NCI-H510A (cell line): Measurements from ENCODE around the gene PIN1.
"Not testable (repeated sequence)": the region's sequence is repeated elsewhere in the genome, so short reads cannot be mapped to it uniquely, and the experiment has no call there.

Source experiments
- DNase-seq: peaks from one replicate; lab custom pipeline; 2025; lab: John Stamatoyannopoulos, UW

PIN1 gene

DNA sequence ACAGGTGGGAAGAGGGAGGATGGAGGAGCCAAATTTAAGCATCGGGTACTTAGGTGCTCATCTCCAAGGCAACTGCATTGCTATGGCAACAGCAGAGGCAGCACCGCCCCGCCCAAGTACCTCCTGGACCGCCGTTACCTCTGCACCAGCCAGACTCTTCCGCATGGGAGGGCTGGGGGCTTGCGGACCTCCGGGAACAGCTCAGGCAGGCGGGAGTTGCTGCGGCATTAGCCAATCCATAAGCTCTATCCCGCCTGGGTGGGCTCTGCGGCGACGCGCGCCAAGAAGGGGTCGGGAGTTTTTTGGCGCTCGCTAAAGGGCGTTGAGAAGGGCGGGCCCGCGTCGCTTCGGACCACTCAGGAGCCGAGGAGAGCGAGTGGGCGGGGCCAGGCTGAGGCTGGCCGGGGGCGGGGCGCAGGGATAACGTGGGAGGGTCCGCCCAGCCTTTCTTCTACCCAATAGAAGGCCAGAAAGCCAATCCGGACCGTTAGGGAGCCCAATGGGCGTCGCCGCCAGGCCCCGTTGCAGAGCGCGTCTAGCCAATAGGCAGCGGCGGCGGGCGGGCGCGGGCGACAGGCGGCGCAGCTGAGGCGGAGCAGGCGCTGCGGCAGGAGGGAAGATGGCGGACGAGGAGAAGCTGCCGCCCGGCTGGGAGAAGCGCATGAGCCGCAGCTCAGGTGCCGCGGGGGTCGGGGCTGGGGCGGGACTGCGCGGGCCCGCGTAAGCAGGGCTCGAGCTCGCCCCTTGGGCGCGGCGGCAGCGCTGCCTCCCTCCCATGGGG lies at the start of gene PIN1:
PIN1 (plus strand) TSS at position 593 of the 781 bp plus-strand sequence; CDS start at position 620, 27 bp downstream.
- peak; percentile 97 for DNase-seq

DNA sequence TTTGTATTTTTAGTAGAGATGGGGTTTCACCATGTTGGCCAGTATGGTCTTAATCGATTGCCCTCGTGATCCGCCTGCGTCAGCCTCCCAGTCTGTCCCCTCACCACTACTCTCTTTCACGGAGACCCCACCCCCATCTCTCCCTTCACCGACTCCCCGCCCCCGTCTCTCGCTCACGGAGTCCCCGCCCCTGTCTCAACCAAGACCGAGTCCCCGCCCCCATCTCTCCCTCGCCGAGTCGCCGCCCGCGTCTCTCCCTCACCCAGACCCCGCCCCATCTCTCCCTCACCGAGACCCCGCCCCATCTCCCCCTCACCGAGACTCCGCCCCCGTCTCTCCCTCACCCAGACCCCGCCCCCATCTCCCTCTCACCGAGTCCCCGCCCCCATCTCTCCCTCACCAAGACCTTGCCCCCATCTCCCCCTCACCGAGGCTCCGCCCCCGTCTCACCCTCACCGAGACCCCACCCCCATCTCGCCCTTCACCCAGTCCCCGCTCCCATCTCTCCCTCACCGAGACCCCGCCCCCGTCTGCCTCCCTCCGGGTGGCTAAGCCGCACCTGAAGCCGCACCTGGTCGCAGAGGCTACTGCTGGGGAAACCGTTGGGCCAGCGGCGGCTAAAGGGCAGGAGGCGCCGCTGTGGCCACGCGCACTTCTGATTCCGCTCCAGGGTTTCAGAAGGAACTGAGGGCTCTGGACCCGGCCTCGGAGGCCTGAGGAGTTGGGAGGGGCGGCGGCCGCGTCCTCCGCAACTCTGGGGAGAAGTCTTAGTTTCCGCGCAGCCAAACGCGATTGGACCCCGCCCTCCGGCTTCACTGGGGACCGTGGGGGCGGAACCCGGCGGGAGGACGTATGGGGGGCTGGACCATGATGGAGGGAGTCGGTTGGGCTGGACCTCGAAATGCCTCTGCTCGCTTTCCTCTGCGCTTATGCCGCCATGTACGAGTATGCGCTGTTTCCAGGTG lies 49.5 kb upstream of the PIN1 start:
- peak; percentile 99 for DNase-seq

DNA sequence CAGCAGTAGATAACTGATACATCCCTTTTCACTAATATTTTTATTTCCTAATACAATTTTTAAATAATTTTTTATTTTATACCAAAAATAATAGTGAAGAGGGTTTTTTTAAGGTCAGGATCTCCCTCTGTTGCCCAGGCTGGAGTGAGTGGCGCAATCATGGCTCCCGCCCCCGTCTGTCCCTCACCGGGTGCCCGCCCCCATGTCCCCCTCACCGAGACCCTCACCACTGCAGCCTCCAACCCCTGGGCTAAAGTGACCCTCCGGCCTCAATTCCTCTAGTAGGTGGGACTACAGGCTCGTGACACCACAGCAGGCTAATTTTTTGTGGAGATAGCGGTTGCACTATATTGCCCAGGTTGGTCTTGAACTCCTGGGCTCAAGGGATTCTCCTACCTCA lies 48.8 kb upstream of the PIN1 start:
- no peak for DNase-seq

DNA sequence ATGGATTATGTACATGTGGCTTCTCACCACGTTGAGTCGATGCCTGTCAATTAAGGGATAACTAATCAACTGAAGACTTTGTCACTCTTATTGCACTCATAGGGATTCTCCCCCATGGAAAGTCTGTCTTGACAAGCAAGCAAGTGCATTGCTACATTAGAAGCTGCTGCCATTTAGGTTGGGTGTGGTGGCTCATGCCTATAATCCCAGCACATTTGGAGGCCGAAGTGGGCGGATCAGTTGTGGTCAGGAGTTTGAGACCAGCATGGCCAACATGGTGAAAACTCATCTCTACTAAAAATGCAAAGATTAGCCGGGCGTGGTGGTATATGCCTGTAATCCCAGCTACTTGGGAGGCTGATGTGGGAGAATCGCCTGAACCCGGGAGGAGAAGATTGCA lies 48.3 kb upstream of the PIN1 start:
- no peak for DNase-seq

DNA sequence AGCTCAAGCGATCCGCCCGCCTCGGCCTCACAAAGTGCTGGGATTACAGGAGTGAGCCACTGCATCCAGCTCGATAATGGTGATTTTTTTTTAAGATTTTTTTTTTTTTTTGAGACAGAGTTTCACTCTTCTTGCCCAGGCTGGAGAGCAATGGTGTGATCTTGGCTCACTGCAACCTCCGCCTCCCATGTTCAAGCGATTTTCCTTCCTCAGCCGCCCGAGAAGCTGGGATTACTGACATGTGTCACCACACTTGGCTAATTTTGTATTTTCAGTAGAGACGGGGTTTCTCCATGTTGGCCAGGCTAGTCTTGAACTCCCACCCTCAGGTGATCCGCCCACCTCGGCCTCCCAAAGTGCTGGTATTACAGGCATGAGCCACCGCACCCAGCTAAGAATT lies 46.5 kb upstream of the PIN1 start:
- DNase-seq: not testable (repeated sequence)

DNA sequence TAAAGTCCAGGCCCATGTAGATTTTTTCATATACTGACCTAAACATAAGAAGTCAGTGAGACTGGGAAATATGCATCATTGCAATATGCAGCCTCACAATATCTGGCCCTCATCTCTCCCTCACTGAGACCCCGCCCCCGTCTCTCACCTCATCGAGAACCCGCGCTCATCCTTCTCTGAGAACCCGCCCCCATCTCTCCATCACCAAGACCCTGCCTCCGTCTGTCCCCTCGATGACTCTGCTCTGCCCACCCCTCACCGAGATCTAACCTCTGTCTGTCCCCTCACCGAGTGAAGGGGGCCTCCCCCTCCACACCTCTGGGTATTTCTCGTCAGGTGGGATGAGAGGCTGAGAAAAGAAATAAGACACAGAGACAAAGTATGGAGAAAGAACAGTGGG lies 46.1 kb upstream of the PIN1 start:
- no peak for DNase-seq

DNA sequence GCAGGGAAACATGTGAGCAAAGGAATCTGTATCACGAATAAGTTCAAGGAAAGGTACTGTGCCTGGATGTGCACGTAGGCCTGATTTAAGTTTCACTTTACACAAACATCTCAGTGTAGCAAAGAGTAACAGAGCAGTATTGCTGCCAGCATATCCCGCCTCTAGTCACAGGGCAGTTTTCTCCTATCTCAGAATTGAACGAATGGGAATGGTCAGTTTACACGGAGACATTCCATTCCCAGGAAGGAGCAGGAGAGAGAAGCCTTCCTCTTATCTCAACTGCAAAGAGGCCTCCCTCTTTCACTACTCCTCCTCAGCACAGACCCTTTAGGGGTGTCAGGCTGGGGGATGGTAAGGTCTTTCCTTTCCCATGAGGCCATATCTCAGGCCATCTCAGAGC lies 45.5 kb upstream of the PIN1 start:
- not testable (repeated sequence) for DNase-seq

DNA sequence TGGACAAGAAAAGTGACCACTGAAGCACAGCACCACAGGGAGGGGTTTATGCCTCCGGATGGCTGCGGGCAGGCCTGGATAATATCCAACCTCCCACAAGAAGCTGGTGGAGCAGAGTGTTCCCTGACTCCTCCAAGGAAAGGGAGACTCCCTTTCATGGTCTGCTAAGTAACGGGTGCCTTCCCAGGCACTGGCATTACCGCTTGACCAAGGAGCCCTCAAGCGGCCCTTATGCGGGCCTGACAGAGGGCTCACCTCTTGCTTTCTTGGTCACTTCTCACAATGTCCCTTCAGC lies 44.1 kb upstream of the PIN1 start:
- not testable (repeated sequence) for DNase-seq

DNA sequence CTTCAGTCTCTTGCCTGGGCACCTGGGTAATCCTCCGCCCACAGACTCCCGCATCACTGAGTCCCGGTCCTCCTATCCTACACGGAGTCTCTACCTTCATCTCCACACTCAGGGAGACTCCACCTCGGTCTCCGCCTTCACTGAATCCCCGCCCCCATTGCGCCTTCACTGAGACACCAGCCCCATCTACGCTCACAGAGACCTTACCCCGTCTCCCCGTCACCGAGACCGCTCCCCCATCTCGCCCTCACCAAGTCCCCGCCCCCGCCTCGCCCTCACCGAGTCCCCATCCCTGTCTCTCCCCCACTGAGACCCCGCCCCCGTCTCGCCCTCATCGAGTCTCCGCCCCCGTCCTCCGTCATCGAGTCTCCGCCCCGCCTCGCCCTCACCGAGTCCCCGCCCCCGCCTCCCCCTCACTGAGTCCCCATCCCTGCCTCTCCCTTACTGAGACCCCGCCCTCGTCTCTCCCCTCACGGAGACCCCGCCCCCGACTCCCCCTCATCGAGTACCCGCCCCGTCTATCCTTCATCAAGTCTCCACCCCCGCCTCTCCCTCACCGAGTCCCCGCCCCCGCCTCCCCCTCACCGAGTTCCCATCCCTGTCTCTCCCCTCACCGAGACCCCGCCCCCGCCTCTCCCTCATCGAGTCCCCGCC lies 43.4 kb upstream of the PIN1 start:
- DNase-seq: peak; percentile 98

DNA sequence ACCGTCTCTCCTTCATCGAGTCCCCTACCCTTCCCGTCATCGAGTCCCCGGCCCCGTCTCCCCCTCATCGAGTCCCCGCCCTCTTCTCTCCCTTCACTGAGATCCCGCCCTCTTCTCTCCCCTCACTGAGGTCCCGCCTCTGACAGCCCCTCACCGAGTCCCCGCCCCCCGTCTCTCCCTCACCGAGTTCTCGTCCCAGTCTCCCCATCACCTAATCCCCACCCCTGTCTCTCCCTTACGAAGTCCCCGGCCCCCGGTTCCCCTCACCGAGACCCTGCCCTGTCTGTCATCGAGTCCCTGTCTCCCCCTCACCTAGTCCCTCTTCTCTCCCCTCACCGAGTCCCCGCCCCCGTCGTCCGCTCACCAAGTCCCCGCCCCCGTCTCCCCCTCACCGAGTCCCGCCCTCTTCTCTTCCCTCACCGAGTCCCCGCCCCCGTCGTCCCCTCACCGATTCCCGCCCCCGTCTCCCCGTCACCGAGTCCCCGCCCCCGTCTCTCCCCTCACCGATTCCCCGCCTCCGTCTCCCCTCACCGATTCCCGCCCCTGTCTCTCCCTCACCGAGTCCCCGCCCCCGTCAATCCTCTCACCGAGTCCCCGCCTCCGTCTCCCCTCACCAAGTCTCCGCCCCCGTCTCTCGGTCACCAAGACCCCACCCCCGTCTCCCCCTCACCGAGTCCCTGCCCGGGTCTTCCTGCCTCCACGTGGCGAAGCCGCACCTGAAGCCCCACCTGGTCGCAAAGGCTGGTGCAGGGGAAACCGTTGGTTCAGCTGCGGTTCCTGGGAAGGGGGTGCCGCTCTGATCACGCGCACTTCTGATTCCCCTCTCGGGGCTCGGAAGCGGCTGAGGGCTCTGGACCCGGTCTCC lies 42.7 kb upstream of the PIN1 start:
- peak; percentile 95 for DNase-seq

DNA sequence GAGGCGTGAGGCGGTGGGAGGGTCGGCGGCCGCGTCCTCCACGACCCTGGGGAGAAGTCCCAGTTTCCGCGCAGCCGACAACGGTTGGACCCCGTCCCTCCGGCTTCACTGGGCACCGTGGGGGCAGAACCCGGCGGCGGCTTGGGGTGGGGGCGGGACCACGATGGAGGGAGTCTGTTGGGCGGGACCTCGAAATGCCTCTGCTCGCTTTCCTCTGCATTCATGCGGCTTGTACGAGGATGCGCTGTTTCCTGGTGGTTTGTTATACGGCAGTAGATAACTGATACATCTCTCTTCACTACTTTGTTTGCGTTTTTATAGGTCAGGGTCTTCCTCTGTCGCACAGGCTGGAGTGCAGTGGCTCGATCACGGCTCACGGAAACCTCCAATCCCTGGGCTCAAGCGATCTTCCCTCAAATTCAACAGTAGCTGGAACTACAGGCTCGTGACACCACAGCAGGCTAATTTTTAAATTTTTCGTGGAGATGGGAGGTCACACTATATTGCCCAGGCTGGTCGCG lies 42.0 kb upstream of the PIN1 start:
- DNase-seq: peak; percentile 52

DNA sequence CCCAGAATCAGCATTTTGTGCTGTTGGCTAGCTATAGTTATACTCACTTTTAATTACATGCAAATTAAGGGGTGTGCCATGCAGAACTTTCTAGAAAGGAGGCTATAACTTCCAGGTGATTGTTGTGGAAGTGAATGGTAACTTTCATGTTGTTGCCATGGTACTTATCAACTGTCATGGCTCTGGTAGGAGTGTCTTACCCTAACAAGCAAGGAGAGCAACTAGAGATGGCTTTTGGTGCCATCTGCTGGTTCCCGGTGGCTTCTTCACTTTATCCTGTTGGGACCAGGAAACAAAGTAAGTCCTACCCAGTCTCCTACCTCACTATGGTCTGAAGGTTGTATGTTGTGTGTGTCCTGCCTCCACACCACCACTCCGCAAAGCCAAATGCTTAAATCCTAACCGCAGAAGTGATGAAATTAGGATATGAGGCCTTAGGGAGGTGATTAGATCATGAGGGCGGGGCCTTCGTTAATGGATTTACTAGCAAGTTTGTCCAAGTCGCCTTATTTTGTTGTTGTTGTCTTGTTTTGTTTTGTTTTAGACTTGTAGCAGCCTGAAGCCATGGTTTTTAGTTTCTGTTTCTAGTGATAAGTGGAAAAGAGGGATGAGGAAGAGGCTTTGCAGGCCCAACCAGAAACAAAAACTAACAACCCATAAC lies 38.9 kb upstream of the PIN1 start:
- DNase-seq: peak; percentile 66

DNA sequence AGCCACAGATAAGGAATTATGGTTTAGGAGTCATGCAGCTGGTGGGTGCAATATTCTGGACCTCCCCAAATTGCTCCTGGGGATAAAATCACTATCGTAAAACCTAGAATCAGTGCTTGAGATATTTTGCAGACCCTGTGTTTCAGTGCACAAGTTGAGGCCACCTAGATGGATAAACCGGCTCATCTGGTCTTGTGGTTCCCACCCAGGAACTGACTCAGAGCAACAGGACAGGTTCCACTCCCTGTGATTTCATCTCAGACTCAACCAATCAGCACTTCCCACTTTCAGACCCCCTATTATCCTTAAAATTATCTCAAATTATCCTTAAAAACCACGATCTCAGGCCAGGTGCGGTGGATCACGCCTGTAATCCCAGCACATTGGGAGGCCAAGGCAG lies 37.2 kb upstream of the PIN1 start:
- DNase-seq: no peak

DNA sequence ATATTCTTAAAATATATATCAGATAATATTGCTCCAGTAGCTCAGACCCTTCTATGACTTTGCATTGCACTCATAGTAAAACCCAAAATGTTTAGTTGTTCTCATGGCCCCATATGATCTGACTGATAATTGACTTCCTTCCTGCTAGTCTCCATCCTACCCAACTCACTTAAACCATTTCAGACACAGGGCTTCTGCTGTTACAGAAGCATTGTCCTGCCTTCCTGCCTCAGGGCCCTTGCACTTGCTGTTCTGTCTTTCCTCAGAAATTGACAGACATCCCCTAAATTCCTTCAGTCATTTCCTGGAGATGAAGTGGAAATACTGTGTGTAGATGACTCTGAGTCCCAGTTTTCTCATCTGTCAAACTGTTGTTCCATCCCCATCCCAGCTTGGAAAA lies 36.0 kb upstream of the PIN1 start:
- no peak for DNase-seq

DNA sequence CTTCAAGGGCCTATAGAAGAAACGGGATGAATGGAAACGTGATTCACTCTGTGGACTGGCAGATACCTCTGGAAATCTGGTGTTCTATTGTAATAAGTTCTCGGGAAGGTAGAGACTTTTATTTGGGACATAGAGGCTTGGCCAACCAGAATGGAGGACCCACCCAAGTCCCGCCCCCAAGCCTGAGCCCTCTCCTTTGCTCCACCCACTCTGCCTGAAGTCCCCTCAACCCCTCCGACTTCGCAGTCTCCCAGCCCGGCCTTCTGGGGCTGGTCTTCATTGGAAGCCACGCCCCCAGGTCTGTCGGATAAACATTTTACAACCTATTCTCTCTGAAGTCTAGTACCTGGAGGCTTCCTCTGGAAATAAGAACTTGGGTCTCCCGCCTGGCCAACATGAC lies 33.1 kb upstream of the PIN1 start:
- no peak for DNase-seq

DNA sequence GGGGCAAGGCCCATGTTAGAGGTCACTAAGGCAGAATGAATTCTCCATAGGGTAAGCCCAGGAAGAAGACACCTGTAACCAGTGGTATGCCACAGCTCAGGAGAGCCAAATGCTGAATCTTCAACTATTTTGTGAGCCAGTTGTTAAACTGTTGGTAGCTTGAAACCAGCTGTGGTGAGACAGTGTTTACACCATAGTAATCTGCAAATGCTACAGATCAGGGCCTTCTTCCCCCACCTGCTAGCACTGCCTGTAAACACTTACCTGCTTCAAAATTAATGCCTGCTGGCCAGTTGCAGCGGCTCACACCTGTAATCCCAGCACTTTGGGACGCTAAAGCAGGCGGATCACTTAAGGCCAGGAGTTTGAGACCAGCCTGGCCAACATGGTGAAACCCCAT lies 28.3 kb upstream of the PIN1 start:
- DNase-seq: no peak

DNA sequence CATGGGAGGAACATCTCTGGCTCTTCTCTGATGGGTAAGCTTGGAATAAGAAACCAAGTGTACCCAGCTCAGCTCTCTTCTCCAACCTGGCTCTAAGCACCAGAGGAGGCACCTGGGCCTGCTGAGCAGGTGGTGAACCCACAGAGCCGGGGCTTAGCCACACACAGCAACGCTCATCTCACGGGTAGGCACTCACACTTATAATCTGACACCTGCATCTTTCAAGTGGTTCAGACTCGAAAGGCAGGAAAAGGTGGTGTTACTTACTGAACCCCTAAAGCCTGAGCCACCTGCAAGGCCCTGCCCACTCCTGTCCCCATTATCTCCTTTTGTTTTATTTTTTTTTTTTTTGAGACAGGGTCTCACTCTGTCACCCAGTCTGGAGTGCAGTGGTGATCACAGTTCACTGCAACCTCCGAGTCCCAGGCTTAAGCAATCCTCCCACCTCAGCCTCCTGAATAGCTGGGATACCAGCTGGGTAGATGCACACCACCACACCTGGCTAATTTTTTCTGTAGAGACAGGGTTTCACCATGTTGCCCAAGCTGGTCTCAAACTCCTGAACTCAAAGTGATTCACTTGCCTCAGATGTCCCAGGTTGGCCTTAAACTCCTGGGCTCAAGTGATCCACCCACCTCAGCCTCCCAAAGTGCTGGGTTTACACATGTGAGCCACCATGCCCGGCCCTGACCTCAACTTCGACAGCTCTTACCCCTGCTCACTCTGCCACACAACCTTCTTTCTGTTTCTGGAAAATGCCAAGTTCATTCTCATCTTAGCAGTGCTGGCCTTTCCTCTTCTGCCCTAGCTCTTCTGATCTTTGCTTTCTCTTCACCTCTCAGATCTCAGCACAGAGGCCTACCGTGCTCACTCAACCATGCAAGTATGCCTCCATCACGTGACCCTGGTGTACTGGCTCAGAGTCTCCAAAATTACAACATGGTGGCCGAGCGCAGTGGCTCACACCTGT lies 26.0 kb upstream of the PIN1 start:
- DNase-seq: no peak

DNA sequence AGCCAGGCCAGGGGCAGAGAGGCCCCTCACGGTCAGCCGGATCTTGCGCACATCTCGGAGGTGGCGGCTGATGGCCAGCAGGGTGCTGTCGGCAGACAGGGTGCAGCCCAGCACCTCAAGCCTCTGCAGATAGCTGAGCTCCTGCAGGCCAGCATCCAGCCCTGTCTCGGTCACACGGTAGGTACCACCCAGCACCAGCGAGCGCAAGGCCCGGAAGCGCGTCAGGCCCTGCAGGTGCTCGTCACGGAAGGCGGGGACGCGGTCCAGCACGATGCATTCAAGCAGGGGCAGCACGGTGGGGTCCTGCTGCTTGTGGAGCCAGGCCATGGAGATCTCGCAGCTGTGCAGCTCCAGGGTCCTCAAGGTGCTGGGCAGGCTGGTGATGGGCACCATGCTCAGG lies 24.0 kb upstream of the PIN1 start:
- no peak for DNase-seq

DNA sequence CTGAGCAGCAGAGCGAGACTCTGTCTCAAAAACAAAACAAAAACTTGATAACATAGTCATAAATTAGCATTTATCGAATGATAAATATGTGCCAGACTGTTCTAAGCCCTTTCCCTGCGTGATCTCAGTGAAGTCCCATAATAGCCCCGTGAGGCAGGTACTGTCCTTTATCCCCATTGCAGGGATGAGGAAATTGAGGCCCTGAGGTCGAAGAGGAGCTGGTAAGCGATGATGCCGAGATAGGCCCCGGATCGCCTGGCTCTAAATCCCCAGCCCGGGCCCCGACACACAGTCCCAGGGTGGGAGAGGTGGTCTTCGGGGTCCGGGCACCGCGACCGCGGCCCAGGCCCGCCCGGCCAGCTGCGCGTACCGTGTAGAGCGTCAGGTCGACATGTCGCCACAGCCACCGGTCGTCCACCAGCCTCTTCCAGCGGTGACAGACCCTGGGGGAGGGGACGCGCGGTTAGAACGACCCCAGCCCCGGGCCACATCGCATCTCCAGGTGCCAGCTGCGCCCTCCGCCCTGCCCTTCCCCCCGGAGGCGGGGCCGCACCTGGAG lies 16.9 kb upstream of the PIN1 start:
- DNase-seq: no peak
